GM21423 (cell line): ENCODE measurements around the gene ZNF280C.
"Not testable (repeated sequence)": the region's sequence is repeated elsewhere in the genome, so short reads cannot be mapped to it uniquely, and the experiment has no call there.

ENCODE experiments used
- ATAC-seq: cut with Tn5 transposase; IDR thresholded peaks from one replicate; pipeline ENCODE4 v1.9.1; 2021; ENCODE audit warnings: mild to moderate bottlenecking, moderate library complexity; ENCODE audit not compliant: unreplicated experiment

ZNF280C gene, protein sequence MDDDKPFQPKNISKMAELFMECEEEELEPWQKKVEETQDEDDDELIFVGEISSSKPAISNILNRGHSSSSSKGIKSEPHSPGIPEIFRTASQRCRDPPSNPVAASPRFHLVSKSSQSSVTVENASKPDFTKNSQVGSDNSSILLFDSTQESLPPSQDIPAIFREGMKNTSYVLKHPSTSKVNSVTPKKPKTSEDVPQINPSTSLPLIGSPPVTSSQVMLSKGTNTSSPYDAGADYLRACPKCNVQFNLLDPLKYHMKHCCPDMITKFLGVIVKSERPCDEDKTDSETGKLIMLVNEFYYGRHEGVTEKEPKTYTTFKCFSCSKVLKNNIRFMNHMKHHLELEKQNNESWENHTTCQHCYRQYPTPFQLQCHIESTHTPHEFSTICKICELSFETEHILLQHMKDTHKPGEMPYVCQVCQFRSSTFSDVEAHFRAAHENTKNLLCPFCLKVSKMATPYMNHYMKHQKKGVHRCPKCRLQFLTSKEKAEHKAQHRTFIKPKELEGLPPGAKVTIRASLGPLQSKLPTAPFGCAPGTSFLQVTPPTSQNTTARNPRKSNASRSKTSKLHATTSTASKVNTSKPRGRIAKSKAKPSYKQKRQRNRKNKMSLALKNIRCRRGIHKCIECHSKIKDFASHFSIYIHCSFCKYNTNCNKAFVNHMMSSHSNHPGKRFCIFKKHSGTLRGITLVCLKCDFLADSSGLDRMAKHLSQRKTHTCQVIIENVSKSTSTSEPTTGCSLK

DNA sequence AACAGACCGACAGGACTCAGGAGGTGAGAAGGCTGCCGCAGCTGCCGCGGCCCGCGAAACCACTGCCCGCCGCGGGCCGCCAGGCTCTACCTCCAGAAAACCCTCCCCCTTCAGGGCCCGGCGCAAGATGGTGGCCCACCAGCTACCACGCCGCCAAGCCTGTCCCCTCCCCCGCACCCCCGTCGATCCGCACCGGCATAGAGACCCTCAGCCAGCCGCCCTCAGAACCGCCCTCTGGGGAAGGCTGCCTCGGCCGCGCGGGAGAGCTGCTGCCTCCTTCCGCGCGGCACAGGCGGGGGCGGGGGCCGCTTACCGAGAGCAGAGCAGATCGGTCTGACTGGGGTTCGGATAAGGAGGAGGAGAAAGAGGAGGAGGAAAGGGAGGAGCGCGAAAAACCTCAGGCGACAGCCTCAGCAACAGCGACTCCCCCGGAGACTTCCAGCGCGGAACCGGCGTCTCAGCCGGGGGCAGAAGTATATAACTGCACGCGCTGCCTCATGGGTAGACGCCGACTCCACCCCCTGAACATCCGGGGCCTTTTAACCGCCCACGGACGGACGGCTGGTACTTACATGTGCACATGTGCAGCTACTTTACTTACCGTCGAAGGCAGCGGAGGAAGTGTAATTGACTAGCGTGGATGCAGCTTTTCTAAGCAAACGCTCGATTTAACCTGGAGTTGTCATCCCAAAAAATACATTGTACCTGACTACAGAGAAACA, at the start of gene ZNF280C:
ZNF280C (minus strand) TSS at position 451 of the 722 bp plus-strand sequence. CDS start 8,450 bp downstream, outside the sequence.
- peak; percentile 94 for ATAC-seq

DNA sequence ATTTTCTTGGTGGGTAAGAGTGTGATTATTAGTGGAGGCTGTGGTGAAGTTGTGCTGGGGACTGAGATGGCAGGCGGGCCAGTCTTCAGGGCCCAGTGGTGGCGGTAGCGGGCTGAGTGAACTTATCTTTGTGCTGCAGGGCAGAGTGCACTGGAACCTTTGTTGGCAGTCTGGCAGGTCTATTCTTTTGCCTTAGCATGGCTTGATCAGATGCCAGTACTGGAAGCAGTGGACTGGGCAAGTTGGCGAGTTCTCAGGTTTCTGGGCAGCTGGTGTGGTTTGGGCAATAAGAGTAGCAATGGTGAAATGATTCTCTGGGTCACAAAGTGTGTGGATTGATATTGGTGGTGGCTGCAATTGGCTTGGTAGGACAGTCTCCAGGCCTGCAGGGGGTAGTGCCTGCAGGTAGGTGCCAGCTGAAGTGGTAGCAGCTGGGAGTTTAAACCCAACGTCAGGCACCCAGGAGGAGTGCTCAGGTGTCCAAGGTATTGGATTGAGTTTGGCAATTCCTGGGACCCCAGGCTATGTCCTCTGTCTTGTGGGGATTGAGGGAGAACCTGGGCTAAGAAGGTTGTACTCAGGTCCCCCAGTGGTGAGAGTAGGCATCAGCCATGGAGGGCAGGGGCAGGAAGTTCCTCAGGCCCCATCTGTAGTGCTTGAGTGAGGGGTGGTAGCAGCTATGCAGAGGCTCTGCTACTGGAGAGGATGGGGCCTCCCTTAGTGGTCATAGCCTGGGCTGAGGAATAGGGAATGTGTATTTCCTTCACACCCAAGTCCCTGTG, 36.1 kb upstream of the ZNF280C start:
- no peak for ATAC-seq

DNA sequence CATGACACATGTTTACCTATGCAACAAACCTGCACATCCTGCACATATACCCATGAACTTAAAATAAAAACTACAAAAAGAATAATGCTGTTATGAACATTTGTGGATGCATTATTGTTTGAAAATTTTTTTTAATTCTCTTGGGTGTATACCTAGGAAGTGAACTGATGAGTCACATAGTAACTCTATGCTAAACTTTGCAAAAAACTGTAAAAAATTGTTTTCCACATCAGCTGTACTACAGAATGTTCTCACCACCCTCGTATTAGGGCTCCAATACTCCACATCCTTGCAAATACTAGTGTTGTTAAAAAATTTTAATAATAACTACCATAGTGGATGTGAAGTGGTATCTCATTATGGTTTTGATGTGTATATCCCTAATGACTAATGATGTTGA, 33.3 kb upstream of the ZNF280C start:
- no peak for ATAC-seq

DNA sequence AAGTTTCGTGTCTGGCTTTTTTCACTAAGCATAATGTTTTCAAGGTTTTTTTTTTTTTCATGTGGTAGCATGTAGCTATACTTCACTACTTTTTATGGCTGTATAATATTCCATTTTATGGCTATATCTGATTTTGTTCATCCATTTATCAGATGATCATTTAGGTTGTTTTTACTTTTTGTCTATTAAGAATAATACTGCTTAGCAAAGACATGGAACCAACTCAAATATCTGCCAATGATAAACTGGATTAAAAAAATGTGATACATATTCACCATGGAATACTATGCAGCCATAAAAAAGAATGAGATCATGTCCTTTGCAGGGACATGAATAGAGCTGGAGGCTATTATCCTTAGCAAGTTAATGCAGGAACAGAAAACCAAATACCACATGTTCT, 32.7 kb upstream of the ZNF280C start:
- ATAC-seq: no peak

DNA sequence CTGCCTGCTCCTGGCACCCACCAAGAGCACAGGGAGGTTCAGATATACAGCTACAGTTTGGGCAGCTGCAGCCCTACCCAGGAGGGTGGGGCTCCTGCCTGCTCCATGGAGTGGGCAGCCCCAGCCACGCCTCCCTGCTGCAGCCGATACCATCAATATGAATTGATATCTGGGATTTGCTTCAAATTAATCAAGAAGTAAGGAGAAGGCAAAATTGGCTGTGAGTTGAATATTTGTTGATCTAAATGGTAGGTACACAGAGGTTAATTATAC, 31.2 kb upstream of the ZNF280C start:
- no peak for ATAC-seq

DNA sequence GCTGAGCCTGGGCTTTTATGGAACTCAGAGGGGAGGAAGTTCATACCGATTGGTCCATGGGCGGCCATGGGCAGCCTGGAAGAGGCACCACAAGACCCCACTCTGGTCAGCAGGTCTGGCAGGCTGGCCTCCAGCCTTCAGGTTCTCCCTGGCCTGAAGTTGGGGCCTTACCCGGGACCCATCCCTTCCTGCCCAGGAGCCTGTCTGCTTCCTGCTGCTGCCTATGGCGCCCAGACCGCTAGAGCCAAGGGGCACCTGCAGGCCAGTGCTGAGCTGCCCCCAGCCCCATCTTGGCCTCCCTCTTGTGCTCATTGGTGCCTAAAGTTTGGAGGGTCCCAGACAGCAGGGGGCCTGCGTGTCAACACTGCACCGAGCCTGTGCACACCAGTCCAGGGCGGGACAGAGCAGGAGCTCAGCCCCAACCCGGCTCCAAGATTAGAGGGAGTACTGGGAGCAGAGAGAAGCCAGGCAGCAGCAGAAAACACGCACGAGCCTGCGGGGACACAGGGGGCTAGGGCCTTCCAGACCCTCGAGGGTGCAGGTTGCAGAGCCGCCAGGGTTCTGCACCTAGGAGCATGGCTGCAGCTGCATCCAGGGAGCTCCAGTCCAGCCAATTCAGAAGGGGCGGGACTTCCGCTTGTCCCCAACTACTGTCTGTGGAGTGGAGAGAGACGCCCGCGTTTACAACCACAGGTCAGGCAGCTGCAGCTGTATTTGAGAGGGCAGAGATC, 30.7 kb upstream of the ZNF280C start:
- no peak for ATAC-seq

DNA sequence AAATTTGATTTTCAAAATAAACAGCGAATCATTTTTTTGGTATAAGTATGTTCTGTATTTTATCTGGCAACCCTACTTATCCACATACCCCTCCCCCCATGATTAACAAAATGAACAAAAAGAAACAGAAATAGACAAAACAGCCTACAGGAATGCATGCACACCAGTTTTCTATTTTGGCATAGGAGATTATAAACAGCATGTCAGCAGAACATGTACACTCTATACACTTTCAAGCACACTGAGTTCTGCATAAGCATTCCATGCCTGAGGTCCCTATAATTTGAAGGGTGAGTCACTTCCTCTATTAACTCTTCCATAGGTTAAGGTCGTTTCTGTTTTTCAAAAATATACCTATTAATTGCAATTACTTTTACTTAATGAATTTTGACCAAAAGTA, 28.0 kb upstream of the ZNF280C start:
- ATAC-seq: no peak

DNA sequence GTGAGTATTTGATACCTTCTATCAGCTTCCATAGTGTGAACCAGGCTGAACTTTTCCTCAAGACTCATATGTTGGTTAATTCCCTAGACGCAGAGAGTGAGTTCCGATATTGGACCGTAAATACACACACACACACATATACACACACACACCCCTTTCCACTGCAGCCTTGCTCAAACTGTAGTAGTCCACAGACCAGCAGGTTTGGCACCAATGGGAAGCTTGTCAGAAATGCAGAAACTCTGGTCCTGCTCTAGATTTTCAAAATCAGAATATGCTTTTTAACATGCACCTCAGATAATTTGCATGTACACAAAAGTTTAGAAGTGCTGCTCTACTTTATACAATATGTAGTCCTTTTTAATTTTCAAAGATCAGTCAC, 27.6 kb upstream of the ZNF280C start:
- ATAC-seq: no peak

DNA sequence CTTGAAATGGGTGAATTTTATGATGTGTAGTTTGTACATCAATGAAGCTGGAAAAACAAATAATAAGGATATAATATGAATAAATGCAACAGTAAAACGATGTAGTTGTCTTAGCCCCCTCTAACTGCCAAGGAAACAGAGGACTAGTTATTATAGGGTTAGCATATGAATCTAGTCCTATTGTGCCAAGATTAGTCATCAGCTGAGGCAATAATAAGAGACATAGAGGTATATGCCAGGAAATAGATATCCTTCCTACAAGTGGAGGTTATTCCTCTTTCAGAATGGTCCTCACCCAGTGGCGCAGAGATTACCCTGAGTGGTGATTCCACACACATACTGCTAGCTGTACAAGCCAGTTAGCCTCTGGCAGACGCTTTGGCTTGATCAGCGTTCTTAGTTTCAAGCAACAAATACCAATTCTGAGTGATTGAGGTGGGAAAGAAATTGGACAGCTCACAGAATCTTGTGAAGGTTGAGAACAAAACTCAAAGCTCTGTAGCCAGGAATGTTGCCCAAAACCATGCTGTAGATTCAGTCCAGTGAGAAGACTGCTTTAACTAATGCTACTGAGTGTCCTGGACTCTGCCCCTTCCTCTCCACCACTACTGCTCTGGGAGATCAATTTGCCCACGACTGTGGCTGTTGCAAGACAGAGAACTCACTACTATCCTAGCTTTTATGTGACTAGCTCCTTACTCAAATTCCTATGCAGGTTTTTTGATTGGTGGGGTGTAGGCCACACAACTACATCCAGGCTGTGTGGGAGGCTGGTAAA, 27.0 kb upstream of the ZNF280C start:
- ATAC-seq: no peak

DNA sequence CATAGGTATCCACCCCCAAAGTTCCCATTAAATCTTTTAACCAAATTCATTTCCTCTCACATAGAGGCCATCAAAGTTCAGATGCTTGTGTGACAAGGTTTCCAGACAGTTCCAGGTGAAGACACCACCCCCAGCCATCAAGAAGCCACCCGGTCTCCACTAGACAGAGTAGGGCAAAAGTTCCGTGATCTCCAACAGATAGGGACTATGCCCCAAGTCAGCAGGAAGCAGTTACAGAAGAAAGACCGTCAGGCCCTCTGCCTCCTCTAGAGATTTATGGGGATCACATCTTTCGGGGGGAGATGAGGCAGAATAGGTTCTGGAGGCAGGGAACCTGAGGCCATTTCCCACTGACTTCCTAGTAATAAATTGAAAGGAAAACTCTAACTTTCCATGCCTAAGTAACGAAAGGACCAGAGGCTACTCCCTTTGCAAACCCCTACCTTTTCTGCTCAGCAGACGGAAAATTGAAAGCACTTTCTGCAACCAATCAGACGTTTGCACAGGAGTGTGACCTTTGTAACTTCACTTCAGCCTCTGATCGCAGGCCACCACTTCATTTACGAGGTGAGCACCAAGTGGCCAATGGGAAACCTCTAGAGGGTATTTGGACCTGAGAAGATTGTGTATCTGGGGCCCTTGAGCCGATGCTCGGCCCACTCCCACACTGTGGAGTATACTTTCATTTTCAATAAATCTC, 18.5 kb upstream of the ZNF280C start:
- ATAC-seq: no peak

DNA sequence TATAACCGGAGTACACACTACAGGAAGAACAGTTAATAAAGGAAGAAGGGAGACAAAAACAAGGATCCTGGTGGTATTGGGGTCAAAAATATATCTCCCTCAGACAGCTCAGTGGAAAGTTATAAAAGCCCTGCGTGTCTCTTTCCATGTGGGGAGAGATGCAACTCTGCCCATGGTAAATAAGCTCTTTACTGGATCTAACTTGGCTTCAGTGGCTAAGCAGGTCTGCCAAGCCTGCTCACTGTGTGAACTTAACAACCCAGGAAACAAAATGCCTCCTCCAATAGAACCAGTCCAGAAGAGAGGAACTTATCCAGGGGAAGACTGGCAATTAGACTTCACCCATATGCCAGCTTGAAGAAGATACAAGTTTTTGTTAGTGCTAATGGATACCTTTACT, 17.0 kb upstream of the ZNF280C start:
- ATAC-seq: no peak

DNA sequence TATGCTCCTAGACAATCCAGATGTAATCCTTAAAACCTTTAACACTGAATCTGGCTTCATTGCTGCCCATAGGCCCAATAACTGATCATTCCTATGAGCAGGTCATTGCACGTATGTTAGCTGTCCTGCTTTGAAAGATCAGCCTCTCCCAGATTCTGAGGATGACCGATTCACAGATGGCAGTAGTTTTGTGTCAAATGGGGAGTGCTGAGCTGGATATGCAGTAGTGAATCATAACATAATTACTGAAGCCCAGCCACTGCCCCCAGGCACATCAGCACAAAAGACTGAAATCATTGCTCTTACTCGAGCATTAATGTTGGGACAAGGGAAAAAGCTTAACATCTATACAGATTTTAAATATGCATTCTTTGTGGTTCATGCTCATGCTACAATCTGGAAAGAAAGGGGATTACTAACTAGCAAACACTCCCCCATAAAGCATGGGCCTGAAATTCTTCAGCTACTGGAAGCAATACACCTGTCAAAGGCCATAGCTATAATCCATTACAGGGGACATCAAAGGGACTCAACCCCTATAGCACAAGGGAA, 16.4 kb upstream of the ZNF280C start:
- ATAC-seq: no peak

DNA sequence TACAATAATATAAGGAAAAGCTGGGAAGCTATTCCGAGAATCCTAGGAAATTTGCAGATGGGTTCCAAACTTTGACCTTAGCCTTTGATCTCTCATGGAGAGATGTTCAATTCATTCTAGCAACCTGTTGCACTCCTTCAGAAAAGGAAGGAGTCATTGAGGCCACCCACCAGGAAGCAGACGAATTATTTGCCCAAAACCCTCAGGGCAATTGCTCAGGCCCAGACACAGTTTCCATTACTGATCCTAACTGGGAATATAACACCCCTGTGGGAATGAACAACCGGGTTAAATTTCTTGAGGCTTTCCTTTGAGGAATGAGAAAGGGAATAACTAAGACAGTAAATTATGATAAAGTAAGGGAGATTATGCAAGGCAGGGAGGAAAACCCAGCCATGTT, 13.5 kb upstream of the ZNF280C start:
- no peak for ATAC-seq

DNA sequence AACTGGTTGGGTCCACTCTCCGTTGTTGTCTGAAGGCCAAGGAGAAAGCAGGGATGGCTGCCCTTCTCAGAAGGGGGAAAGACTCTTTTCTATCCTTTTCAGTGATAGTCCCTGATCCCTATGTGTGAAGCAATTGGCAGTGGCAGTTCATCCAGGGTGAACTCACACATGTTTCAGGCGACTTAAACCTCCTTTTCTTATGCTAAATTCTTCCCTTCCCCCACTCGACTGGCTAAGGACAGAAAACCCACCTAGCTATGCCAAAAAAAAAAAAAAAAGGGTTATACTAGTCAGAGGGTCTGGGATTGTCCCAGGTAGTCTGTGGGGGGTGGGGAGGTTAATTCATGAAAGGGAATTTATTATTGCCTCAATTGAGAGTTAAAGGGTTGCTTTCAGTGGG, 12.2 kb upstream of the ZNF280C start:
- ATAC-seq: no peak

DNA sequence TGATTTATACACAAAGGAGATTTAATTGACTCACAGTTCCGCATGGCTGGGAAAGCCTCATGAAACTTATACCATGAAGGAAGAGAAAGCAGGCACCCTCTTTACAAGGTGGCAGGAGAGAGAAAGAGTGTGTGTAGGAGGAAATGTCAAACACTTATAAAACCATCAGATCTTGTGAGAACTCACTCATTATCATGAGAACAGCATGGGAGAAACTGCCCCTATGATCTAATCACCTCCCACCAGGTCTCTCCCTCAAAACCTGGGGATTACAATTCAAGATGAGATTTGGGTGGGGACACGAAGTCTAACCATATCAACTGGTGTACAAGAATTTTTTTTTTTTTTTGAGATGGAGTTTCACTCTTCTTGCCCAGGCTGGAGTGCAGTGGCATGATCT, 3.6 kb upstream of the ZNF280C start:
- not testable (repeated sequence) for ATAC-seq

DNA sequence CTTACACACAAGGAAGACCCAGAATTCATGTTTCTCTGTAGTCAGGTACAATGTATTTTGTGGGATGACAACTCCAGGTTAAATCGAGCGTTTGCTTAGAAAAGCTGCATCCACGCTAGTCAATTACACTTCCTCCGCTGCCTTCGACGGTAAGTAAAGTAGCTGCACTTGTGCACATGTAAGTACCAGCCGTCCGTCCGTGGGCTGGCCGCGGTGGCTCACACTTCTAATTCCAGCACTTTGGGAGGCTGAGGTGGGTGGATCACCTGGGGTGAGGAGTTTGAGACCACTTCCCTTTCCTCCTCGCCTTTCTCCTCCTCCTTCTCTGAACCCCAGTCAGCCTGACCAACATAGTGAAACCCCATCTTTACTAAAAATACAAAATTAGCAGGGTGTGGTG, 692 bp upstream of the ZNF280C start:
- not testable (repeated sequence) for ATAC-seq

DNA sequence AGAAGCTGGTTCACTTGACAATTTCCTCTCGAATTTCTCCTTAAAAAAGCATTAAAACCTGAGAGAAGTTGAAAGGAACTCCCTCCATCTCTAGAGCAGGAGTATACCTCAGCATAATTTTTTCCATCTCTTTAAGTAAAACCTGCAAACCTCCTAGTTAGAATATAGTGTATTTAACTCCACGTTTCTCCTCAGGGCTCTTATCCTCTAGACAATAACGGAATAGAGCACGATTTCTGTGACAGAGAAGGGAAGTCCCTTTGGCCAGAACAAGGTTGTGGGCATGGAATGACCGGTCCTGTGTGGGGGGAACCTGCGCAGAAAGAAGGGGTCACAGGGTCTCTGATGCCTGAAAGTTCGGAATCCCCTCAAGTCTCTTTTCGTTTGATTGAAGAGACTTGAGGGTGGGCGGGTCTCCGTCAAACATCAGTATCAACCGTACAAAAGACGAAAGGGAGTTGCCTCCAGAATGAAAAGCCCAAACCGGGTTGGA, 697 bp downstream of the ZNF280C start:
- ATAC-seq: no peak

DNA sequence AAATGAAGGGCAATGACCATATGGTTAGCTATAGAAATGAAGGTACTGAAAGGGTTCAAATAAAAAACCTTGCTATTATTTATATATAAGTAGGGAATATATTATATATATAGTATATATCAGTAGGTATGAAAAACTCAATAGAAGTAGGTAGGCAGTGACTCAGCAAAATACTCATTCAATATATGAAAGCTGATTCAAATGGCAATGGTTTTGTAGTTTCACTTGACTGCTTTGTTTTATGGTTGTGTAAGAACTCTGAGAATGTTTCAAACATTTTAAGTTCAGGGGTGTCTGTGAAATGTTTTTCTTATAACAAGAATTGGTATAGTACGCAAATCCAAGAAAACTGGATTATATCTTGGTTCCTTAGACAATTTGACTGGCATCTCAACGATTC, 4.1 kb downstream of the ZNF280C start:
- no peak for ATAC-seq

DNA sequence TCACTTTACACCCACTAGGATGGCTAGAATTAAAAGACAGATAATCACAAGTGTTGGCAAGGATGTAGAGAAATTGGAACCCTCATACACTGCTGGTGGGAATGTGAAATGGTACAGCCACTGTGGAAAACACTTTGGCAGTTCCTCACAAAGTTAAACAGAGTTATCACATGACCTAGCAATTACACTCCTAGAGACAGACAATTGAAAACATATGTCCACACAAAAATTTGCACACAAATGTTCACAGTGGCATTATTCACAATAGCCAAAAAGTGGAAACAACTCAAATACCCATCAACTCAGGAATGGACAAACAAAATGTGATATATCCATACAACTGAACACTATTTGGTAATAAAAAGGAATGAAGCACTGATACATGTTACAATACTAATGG, 5.7 kb downstream of the ZNF280C start:
- ATAC-seq: no peak
